HepG2 (cell line): Measurements from ENCODE around the gene MAN1B1. TPM values are rescaled to one million over a fixed set of nuclear protein-coding genes. Genes with fewer than 3 reads are reported as not detected.
A peak's percentile ranks its signal among the peaks of the same experiment; 100 is the strongest.

Experiments
- ARID3A ChIP-seq: IDR thresholded peaks from 2 replicates; pipeline ENCODE4 v1.6.1; 2012; ENCODE audit warnings: low read depth, low read length, improper control_type of control experiment
- BHLHE40 ChIP-seq: IDR thresholded peaks from 2 replicates; pipeline ENCODE4 v1.6.1; 2011; ENCODE audit warnings: low read length, improper control_type of control experiment
- CEBPZ ChIP-seq: IDR thresholded peaks from 2 replicates; pipeline ENCODE4 v1.6.1; 2012; ENCODE audit warnings: low read length, improper control_type of control experiment
- DBP ChIP-seq: sonication (generic); formaldehyde crosslinking; IDR thresholded peaks from 2 replicates; pipeline ENCODE4 v1.4.0; 2020; ENCODE audit warnings: missing genetic modification reagents; ENCODE audit errors: not compliant biosample characterization
- FIP1L1 ChIP-seq: fragments of 200-400 bp; formaldehyde crosslinking; IDR thresholded peaks from 2 replicates; pipeline ENCODE4 v1.6.1; 2018; ENCODE audit warnings: low read depth, mild to moderate bottlenecking, low read length, moderate library complexity, borderline replicate concordance; ENCODE audit not compliant: insufficient read depth
- GABPA ChIP-seq, 2 experiments: IDR thresholded peaks; 2 replicates each; pipeline ENCODE4 v1.6.1; 2011 to 2016; ENCODE audit warnings: low read depth in 2 of 2, low read length in 1 of 2, missing biosample characterization in 1 of 2, missing genetic modification characterization in 1 of 2
- GZF1 ChIP-seq: sonication (generic); formaldehyde crosslinking; IDR thresholded peaks from 2 replicates; pipeline ENCODE4 v1.5.1; 2020; ENCODE audit warnings: mild to moderate bottlenecking, missing genetic modification reagents
- HMG20B ChIP-seq: conservative IDR thresholded peaks from 2 replicates; pipeline ENCODE4 v1.6.1; 2016; ENCODE audit warnings: missing genetic modification reagents, missing compliant biosample characterization
- MBNL3 ChIP-seq: fragments of 250-450 bp; sonication (Bioruptor Pico); conservative IDR thresholded peaks from 2 replicates; pipeline ENCODE4 v1.8.0; 2022; ENCODE audit warnings: mild to moderate bottlenecking, inconsistent platforms
- MEF2D ChIP-seq: sonication (generic); formaldehyde crosslinking; IDR thresholded peaks from 2 replicates; pipeline ENCODE4 v1.5.1; 2020; ENCODE audit warnings: mild to moderate bottlenecking, missing genetic modification reagents
- MIER2 ChIP-seq: IDR thresholded peaks from 2 replicates; pipeline ENCODE4 v1.6.1; 2016; ENCODE audit warnings: missing biosample characterization, missing genetic modification reagents
- MIXL1 ChIP-seq: IDR thresholded peaks from 2 replicates; pipeline ENCODE4 v1.6.1; 2016
- NR2F6 ChIP-seq, 2 experiments: IDR thresholded peaks; 2 replicates each; pipeline ENCODE4 v1.6.1; 2016; ENCODE audit warnings: antibody characterized with exemption in 1 of 2, mild to moderate bottlenecking in 1 of 2
- ZNF337 ChIP-seq: sonication (generic); formaldehyde crosslinking; IDR thresholded peaks from 2 replicates; pipeline ENCODE4 v1.5.1; 2020; ENCODE audit warnings: missing genetic modification reagents, low read depth, mild to moderate bottlenecking, borderline replicate concordance
- ZNF350 ChIP-seq: sonication (generic); formaldehyde crosslinking; IDR thresholded peaks from 2 replicates; pipeline ENCODE4 v1.4.0; 2020; ENCODE audit warnings: mild to moderate bottlenecking, low read depth, missing genetic modification reagents, borderline replicate concordance
- ZNF441 ChIP-seq: sonication (generic); formaldehyde crosslinking; IDR thresholded peaks from 2 replicates; pipeline ENCODE4 v1.7.0; 2021; ENCODE audit warnings: missing genetic modification reagents, borderline replicate concordance
- ZNF484 ChIP-seq: sonication (generic); formaldehyde crosslinking; IDR thresholded peaks from 2 replicates; pipeline ENCODE4 v1.5.1; 2020; ENCODE audit warnings: mild to moderate bottlenecking, low read depth, missing genetic modification reagents, borderline replicate concordance
- ZNF644 ChIP-seq: IDR thresholded peaks from 2 replicates; pipeline ENCODE4 v1.6.1; 2016; ENCODE audit warnings: low read depth
- ZNF687 ChIP-seq: sonication (generic); formaldehyde crosslinking; IDR thresholded peaks from 2 replicates; pipeline ENCODE4 v1.5.1; 2020; ENCODE audit warnings: mild to moderate bottlenecking, missing genetic modification reagents, moderate library complexity
- ZNF761 ChIP-seq: sonication (generic); formaldehyde crosslinking; conservative IDR thresholded peaks from 2 replicates; pipeline ENCODE4 v1.4.0; 2020; ENCODE audit warnings: mild to moderate bottlenecking, missing genetic modification reagents
- ZSCAN29 ChIP-seq: sonication (generic); formaldehyde crosslinking; conservative IDR thresholded peaks from 2 replicates; pipeline ENCODE4 v1.4.0; 2020; ENCODE audit warnings: mild to moderate bottlenecking, missing genetic modification reagents
- polyA plus RNA-seq, 8 experiments: library from polyadenylated mRNA; depleted of rRNA in 3 of 8; stranded (reverse) in 7 of 8; unstranded in 1 of 8; fragments of >200 nt; fragmentation: Illumina TruSeq in 4 of 8; extraction: Trizol in 4 of 8; gene quantifications; 2 replicates each; pipeline versions ENCODE4 v1.2.1 to v1.2.3, GENCODE V29; 2011 to 2016; ENCODE audit warnings: low read depth in 4 of 8, missing spikeins in 1 of 8, mixed read lengths in 1 of 8; ENCODE audit not compliant: insufficient read depth in 1 of 8
- total RNA-seq, 5 experiments: library from RNA; depleted of rRNA; stranded (reverse); fragments of >200 nt; fragmentation: Illumina TruSeq; extraction: Trizol; gene quantifications; 2 replicates each; pipeline ENCODE4 v1.2.3, GENCODE V29; 2016; ENCODE audit warnings: low read depth in 1 of 5

MAN1B1 gene
- total and polyA plus RNA-seq, 2 of the 13 experiments (the other 11 are each of a cell fraction or from before 2014, with no cell fraction given): 48.9 to 59.5 TPM

GRCh38 chr9:137116728-137117127, 29.9 kb downstream of the MAN1B1 start (continued):
- TF ChIP-seq ARID3A (no peak), ZNF337 (no peak), GABPA (IDR thresholded peaks at IDR 0.05; ENCODE audit: low read depth, low read length) (no peak), GABPA (CRISPR knock-in tag; IDR thresholded peaks at IDR 0.05; ENCODE audit: low read depth) (0 out of 2 replicates have a peak, but pooled peaks have one; percentile 15), ZNF687 (CRISPR knock-in tag) (no peak), FIP1L1 (no peak), MIXL1 (no peak), ZSCAN29 (CRISPR knock-in tag) (peak; percentile 56; the same call in 1 of the 2 replicates), MIER2 (no peak), ZNF441 (CRISPR knock-in tag) (peak; percentile 19; the same call in 1 of the 2 replicates), NR2F6 (IDR thresholded peaks at IDR 0.05) (peak; percentile 54), NR2F6 (CRISPR knock-in tag; IDR thresholded peaks at IDR 0.05) (peak; percentile 83), DBP (CRISPR knock-in tag) (no peak), GZF1 (no peak), BHLHE40 (no peak), CEBPZ (no peak), ZNF350 (CRISPR knock-in tag) (no peak), MEF2D (CRISPR knock-in tag) (peak; percentile 45; the same call in 1 of the 2 replicates), ZNF484 (CRISPR knock-in tag) (no peak), ZNF644 (CRISPR knock-in tag) (no peak), HMG20B (CRISPR knock-in tag) (no peak), ZNF761 (CRISPR knock-in tag) (0 out of 2 replicates have a peak, but pooled peaks have one; percentile 55), MBNL3 (no peak)
